Activated CD4-positive, CD25-positive, alpha-beta regulatory T cell (primary cell): Measurements from ENCODE around the gene PILRB.
A peak's percentile ranks its signal among the peaks of the same experiment; 100 is the strongest.
"Not testable (repeated sequence)": the region's sequence is repeated elsewhere in the genome, so short reads cannot be mapped to it uniquely, and the experiment has no call there.

Experiments used
- DNase-seq, 4 experiments: peaks; one replicate each; lab custom pipeline; 2025; lab: John Stamatoyannopoulos, UW

PILRB gene

DNA sequence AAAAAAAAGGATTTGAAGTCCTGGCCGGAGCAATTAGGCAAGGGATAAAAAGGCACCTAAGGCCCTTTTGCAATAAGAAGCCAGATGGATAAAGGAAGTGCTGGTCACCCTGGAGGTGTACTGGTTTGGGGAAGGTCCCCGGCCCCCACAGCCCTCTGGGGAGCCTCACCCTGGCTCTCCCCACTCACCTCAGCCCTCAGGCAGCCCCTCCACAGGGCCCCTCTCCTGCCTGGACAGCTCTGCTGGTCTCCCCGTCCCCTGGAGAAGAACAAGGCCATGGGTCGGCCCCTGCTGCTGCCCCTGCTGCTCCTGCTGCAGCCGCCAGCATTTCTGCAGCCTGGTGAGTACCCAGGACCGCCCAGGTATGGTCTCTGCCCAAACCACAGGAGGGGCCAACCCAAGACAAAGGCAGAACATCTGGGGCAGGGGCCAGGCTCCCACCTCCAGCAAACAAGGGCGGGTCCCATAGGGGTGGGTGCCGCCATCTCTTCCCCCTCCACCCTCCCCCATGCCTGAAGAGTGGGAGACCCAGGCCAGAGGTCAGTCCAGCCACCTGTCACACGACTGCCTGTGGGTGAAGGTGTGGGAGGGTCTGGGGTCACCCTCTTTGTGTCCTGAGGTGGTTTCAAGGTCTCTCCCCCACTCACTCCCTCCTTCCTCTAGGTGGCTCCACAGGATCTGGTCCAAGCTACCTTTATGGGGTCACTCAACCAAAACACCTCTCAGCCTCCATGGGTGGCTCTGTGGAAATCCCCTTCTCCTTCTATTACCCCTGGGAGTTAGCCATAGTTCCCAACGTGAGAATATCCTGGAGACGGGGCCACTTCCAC, at the start of gene PILRB:
TSS of gene PILRB (plus strand) at position 91 of the 830 bp plus-strand sequence. CDS start at position 277, 186 bp downstream.
- DNase-seq: no peak

DNA sequence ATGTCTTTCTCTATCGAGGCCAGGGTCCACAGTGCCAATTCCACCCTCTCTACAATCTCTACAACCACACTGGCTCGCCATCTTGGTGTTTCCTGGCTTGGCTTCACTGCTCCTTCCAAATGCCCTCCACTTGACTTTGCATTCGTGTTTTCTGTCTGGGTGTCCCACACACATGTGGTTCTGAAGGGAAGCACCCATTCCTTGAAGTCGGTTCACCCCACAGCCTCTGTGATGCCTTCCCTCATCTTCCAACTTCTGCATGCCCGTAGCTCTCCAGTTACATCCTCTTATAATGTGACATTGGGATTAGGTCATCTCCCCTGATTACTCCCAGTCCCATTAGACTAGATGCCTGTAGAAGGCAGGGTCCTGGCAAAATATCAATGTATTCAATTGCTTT, 39.6 kb upstream of the PILRB start:
- DNase-seq: not testable (repeated sequence)

DNA sequence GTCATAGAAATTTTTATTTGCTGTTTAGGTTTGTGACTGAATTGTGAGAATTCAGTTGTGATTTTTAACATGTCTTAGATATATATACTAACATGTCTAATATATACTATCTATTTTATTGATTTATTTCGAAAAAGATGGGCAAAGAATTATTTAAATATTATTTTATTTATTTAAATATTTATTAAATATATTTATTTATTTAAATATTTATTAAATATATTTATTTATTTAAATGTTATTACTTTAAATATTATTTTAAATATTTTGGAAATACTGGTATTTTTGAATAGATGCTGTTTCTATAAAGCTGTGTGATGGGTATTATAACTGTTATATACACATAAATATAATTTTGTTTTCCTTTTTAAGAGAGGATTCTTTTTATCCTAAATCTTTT, 36.3 kb upstream of the PILRB start:
- not testable (repeated sequence) for DNase-seq

DNA sequence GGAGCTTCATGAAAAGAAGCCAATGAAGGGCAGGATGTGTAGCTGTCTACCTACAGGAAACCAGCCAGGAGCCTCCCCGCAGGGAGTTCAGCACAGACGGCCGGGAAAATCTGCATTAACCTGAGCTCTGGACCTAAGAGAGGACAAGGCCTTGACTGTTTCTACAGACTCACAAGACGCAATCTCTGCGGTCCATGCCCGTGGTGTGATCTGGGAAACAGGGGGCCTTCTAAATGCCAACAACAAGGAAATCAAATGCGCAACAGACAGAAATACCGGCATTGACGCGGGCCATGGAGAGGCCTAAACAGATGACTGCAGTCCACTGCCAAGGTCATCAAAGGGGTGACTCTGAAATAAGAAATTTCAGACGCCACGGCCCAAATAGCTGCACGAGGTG, 33.7 kb upstream of the PILRB start:
- not testable (repeated sequence) for DNase-seq

DNA sequence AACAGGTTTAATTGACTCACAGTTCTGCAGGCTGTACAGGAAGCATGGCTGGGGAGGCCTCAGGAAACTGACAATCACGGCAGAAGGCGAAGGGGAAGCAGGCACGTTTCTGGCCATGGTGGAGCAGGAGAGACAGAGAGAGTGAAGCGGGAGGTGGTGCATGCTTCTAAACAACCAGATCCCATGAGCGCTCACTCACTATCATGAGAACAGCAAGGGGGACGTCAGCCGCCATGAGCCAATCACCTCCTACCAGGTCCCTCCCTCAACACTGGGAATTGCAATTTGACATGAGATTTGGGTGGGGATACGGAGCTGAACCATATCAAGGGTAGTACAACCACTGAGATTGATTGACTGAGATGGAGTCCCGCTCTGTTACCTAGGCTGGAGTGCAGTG, 32.2 kb upstream of the PILRB start:
- DNase-seq: not testable (repeated sequence)

DNA sequence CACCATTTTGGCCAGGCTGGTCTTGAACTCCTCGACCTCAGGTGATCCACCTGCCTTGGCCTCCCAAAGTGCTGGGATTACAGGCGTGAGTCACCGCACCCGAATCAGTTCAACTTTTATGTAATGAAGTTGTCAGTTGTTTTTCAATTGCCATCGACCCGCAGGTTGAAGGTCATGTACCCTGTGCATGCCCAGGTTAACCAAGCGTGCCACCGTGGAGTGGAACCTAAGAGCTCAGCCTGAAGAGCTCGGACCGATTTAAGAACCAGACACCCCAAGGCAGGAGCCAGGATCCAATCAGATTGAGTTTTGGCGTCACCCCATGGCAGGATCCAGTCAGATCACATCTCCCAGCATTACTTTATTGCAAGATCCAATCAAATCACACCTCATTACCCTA, 31.0 kb upstream of the PILRB start:
- not testable (repeated sequence) for DNase-seq

DNA sequence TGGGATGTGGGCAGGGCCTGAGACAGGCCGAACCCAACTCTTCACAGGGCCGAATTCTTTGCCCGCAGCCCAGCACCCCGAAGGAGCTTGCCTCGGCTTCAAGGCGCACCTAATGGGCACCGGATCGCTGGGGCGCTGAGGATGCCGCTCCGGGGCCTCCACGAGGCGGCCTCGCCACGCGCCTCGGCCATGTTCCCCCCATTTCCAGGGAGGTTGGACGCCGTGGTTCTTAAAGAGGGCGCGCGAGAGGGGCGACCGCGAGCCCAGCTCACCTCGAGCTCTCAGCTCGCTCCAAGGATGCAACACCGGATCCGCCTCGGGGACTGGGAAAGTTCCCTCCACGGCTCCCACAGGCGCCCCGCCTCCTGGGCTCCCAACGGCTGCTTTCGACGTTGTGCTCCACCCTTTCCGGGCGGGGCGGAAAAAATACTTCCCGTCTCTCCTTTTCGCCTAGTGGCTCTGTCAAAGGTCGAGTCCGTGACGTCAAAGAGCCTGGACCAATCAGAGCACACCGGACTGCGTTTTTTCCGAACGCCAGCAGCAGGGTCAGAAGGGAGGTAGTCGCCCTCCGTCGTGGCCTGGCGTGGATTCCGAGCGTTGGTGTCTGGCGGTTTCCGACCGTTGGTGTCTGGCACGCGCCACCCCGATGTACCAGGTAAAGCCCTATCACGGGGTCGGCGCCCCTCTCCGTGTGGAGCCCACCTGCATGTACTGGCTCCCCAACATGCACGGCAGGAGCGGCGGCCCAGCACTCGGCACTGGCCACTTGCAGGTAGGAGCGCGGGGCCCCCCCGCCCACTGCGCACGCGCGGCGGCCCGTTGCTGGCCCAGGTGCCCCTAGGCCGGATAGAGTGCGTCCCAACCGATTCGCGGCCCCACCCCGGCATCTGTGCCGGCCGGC, 22.1 kb upstream of the PILRB start:
- DNase-seq: peak; percentile 67 to 79 (median 71)

DNA sequence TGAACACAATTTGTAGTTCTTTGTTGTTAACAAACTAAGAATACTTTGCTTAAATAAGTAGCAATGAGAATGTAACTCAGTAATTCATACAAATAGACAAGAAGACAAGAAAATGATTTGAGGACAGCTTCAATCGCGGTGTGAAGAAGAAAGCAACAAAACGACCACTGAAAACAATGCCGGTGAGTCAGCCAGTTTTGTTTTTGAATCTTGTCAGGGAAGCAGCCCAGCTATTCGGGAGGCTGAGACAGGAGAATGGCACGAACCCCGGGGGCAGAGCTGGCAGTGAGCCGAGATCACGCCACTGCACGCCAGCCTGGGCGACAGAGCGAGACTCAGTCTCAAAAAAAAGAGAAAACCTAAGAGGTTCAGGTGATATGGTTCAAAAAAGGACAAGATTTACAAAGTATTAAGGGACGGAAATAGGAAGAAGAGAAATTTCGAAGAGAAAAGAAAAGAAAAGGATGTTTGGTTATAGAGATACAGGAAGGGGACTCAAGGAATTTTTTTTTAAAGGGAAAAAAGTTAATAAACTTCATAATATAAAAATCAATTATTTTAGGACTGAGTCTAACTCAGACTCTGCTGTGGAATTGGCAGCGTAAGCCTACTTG, 19.7 kb upstream of the PILRB start:
- DNase-seq: not testable (repeated sequence)

DNA sequence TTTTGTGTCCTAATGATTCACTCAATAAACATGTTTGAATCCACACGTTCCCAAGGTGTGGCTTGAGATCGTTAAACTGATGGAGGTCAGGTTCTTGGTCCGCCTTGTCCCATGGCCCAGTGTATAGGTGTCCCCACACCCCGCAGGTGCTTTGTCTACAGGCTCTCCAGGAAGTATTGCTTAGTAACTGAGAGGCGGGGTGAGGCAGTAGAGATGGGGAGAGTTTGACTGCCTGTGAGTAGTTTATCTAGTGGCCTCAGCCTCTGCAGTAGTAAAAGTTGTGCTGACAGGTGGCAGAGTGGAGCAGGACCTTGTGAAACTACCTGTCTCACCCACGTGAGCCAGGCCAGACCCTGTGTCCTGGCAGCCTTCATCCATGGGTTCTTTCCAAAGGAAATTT, 16.6 kb upstream of the PILRB start:
- DNase-seq: not testable (repeated sequence)

DNA sequence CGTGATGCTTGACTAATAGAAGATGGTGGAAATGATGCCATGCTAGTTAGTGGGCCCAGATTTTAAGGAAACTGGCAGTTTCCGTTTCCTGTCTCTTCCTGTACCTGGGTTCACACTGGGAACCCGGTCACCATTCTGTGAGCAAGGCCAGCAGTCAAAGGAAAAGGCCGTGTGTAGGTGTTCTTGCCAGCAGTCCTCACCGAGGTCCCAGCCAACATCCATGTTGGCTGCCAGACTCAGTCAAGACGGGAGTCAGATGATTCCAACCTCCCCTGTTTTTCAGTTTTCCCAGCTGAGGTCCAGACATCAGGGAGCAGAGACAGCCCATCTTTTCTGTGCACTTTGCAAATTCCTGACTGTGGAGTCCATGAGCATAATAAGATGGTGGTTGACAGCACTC, 15.2 kb upstream of the PILRB start:
- no peak for DNase-seq

DNA sequence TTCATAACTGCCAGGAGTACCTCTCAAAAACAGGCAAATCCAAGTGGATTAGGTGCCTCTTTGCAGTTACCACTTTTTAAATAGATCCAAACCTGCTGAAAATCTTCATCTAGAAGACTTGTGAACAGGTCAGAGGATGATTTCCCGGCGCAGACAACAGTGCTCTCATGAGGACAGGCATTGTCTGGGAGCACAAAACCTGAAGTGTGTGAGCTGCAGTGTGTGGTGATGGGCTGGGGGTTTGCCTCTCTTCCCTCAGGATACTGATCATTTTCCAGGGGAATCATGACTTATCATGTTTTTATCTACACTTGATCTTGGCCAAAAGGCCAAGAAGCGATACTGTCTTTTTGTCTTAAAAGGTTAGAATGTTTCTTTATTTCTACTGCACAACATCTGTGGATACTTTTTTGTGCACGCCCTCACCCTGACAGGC, 13.8 kb upstream of the PILRB start:
- not testable (repeated sequence) for DNase-seq

DNA sequence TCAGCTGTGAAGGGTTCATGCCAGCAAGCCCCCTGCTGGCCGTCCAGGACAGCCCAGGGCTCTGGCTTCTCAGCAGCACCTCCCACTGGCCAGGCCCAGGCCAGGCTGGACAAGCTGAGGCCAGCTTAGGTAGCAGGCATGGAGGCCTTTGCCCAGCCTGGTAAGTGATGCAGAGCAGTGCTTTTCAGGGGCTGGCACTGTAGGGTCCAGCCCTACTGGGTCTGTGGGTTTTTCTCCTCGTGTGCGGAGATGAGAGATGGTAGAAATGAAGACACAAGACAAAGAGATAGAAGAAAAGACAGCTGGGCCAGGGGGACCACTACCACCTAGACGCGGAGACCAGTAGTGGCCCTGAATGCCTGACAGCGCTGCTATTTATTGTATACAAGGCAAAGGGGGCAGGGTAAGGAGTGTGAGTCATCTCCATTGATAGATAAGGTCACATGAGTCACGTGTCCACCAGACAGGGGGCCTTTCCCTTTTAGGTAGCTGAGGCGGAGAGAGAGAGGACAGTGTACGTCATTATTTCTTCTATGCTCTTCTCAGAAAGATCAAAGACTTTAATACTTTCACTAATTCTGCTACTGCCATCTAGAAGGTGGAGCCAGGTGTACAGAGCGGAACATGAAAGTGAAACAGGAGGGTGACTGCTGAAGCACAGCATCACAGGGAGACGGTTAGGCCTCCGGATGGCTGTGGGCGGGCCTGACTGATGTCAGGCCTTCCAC, 13.2 kb upstream of the PILRB start:
- DNase-seq: peak; percentile 35 to 57 (median 50)

DNA sequence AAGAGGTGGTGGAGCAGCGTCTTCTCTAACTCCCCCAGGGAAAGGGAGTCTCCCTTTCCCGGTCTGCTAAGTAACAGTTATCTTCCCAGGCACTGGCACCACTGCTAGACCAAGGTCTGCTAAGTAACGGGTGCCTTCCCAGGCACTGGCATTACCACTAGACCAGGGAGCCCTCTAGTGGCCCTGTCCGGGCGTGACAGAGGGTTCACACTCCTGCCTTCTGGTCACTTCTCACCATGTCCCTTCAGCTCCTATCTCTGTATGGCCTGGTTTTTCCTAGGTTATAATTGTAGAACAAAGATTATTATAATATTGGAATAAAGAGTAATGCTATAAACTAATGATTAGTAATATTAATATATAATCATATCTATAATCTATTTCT, 12.6 kb upstream of the PILRB start:
- peak in 3 of 4 experiments; percentile 14 to 50 (median 36) for DNase-seq

DNA sequence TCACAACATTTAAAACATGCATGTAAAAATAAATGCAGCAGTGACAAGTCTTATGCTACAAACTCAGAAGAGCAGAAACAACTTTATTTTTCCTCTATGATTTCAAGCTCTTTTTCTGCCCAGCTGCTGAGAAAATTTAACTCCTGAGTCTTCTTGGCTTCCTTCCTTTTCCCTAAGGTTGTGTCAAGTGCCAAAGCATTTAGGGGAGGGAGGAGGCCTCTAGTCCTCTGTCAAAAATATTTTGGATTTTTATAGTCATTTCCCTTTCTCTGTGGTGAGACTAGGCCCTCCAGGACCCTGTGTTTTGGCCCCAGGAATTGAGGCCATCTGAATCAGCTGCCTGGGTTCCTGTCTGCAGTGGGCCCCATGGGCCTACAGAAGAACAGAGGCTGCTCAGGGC, 11.0 kb upstream of the PILRB start:
- no peak for DNase-seq

DNA sequence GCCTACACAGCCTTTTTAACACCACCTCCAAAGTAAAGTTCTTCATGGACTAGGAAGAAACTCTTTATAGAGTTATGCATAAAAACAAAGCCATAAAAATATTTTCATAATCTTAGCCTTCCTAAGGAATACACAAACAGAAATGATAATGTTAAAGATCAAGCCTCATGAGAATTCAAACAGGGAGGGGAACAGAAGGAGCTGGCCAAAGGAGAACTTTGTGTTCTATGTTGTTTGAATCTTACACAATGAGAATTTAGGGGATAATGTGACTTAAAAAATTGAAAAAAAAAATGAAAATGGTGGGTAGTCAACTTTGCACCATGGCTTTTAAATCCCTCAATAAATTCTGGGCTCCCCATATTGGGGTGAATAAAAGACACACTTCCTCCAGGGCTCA, 9.1 kb upstream of the PILRB start:
- DNase-seq: no peak

DNA sequence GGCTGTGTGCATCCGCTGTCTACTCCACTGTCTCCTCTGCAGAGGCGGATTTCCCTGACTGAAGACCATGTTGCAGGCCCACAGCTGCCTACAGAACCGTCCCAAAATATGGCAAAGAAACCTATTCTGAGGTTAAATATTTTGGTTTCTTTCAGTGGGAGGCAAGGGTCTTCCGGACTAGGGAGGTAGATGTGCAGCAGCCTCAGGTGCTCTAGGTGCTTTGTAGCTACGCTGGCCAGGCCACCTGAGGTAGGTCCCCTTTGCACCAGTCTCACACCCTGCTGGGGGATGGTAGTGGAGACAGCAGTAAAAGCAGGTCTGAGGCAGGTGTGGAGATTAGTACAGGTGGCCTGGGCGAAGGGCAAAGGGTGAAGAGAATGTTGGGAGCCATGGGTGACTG, 8.2 kb upstream of the PILRB start:
- DNase-seq: no peak

DNA sequence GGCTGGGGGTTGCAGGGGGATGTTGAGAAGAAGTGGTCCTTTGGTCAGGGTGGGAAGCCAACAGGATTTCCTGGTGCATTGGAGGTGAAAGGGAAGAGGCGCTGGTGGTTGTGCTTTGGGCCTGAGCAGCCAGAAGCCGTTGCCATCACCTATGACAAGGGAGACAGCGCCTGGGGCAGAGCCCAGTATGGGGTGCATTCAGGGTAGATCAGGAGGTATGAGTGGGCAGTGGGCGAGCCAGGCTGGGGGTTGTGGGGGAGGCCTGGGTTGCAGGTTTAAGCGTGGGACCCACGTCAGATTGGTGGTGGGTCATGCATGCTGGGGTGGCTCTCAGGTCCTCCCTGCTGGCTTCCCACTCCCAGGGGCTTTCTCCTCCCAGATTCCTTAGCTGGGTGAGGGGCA, 6.3 kb upstream of the PILRB start:
- no peak for DNase-seq

DNA sequence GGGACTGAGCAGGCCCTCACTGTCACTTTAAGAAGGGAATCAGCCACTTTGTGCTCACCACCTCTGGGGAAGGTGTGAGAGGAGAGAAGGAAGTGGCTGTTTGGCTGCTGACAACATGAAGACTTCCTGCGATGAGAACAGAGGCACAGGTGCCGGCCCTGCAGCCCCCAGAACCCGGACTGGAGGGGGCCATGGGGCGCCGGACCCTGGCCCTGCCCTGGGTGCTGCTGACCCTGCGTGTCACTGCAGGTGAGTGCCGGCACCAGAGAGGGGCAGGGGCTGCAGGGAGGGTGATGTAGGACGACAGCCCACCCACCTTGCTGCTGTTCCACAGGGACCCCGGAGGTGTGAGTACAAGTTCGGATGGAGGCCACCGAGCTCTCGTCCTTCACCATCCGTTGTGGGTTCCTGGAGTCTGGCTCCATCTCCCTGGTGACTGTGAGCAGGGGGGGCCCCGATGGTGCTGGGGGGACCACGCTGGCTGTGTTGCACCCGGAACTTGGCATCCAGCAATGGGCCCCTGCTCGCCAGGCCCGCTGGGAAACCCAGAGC, 5.6 kb upstream of the PILRB start:
- not testable (repeated sequence) for DNase-seq

DNA sequence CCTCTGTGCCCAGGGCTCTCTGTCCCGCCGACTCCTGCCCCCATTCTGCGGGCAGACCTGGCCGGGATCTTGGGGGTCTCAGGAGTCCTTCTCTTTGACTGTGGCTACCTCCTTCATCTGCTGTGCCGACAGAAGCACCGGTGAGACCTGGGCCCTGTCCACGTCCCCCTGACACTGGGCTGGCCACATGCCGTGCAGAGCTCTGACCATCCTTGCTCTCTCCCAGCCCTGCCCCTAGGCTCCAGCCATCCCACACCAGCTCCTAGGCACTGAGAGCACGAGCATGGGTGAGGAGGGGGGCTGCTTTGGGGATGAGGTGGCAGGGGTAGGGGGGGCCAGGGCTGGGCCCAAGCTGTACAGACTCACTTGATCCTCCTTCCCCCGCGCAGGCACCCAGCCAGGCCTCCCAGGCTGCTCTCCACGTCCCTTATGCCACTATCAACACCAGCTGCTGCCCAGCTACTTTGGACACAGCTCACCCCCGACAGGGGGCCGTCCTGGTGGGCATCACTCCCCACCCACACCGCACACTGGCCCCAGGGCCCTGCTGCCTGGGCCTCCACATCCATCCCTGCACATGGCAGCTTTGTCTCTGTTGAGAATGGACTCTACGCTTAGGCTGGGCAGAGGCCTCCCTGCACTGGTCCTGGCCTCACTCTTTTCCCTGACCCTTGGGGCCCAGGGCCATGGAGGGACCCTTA, 4.8 kb upstream of the PILRB start:
- no peak for DNase-seq

DNA sequence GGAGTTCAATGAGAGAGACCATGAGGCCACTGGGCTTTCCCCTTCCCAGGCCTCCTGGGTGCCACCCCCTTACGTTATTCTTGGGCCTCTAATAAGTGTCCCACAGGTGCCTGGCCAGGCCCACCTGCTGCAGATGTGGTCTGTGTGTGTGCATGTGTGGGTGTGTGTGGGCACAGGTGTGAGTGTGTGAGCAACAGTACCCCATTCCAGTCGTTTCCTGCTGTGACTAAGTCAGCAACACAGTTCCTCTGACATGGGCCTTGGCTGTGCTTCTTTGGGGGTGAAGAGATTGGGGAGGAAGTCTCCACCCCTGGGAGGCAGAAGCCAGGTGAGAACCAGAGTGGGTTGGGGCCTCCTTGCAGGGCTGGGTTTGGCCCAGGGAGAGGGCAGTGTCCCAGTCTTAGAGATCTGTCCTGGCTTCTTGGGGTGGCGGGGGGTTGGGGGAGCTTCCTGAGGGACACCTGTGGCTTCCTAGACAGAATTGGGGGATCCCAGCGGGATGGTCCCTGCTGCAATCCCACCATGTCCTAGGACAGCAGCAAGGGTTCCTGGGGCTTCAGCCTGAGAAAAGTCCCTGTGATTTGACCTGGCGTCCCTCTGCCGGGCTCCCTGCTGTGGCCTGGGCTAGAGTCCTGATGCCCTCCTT, 4.1 kb upstream of the PILRB start:
- DNase-seq: no peak
